Amygdala (tissue), 56 donors: ENCODE measurements around the gene AGBL4.

Experiments
- DNase-seq, 56 donors: peaks; one replicate each; lab custom pipeline; 2025; lab: John Stamatoyannopoulos, UW

AGBL4 gene

DNA sequence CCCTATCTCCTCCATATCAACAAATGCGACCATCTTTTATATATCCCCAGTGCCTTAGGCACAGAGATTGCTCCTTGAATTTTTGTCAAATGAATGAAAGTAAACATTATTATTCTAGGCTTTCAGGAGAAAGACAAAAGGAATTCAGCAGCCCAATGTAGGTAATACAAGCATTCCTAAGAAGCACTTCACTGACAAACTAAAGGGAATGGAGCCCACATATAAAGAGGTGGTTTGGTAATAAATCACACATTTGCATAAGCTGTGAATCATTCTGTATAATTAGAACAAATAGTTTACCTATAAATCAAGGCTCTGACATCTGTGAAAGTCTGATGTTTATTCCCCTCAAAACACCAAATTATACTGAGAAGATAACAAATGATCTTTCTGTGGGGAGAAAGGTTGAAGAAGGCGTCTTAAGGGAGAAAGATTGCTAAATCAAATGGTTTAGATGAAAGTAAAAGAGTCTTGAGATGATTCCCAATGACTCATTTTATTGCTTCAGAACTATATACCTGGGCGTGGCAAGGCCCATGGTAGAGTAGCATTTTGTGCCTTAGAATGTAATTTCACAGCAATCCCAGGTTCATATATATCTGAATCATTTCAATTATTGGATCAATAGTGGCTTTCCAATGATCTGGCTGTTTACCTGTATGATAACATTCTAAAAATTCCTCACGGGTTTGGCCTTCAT is 558.1 kb downstream of the AGBL4 start:
- peak in 1 of 56 donors; percentile 1 for DNase-seq

DNA sequence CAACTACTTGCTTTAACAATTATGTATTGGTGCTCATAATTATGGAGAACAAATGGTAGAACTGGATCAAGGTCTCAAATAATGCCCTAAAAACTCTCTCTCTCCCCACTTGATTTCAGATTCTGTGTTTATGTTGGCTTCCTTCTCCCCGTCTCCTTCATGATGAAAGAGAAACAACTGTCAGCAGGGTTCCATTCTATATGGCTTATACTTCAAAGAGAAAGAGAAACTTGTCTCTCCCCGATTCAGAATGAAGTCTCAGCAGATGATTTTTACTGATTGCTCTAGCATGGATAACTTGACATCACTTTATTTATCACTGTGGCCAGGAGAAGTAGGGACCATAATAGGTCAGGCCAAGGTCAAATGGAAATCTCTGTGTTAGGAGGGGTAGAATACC is 575.6 kb downstream of the AGBL4 start:
- DNase-seq, result no peak

DNA sequence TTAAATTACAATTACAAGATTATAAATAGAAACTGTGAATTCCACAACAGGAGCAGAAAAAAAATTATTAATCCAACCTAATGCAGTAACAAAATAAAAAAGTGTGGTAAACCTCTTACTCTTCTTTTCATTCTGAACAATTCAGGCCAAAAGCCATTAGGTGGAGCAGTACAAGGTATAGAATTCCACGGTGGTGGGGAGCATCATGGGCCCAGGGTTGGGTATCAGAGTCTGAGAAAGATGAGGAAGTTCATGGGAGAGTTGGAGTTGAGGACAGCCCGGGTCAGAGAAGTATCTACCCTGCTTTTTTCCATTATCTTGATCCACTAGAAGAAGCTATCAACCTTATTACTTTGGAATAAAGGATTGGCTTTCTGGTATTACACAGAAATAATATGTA is 586.9 kb downstream of the AGBL4 start:
- DNase-seq, result no peak

DNA sequence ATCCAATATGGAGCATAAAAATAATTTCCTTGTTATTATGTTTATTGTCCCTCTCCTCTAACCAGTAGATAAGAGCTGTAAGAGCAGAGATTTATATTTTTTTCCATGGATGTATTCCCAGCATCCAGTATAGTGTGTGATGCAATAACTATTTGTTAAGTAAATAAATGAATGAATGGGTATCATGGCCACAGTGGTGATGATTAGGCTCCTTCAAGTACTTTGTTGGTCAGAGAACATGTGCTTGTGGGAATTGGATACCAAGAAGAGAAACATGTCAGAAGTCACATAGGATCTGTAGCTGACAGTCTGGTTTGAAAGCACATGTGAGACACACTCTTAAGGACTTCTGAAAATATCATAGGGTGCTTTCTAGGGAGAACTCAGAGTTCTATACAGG is 588.5 kb downstream of the AGBL4 start:
- DNase-seq, result no peak

DNA sequence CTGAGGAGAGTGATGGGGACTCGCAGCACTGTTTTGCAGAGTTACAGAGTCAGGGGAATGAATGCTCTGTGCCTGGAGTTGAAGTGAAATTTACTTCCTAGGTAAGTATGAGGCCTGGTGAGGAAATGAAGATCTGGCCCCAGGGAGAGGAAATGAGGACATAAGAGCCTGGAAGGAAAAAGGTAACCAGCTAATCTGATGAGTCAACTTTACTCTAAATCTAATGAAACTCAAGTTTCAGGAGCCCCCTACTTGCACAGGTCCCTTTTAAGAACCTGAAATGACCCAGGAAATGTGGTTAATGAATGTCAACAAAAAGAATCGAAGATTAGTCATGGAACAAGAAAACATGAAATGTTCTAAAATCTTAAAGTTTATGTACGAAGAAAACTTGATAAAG is 599.0 kb downstream of the AGBL4 start:
- no peak for DNase-seq

DNA sequence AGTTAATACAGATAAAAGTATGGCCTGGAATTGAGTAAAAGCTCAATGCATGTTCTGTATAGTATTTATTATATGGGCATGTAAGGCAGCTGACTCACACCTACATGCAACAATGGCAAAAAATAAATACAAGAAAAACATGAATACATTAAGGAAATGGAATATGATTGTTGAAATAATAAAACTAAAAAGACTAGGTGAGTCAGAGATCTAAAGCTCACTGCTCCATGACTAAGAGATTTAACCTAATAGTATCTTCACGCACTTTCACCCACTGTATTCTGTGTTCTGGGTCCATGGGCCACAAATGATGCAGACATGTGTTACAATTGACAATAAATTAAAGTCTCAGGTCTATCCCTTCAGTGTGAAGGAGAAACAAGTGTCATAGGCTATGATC is 607.0 kb downstream of the AGBL4 start:
- DNase-seq, result no peak

DNA sequence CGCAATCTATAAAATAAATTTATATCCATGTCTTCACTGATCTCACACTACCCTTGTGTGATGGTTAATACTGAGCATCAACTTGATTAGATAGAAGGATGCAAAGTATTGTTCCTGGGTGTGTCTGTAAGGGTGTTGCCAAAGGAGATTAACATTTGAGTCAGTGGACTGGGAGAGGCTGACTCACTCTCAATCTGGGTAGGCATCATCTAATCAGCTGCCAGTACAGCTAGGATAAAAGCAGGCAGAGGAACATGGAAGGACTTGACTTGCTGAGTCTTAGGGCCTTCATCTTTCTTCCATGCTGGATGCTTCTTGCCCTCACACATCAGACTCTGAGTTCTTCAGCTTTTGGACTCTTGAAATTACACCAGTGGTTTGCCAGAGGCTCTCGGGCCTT is 615.4 kb downstream of the AGBL4 start:
- no peak for DNase-seq

DNA sequence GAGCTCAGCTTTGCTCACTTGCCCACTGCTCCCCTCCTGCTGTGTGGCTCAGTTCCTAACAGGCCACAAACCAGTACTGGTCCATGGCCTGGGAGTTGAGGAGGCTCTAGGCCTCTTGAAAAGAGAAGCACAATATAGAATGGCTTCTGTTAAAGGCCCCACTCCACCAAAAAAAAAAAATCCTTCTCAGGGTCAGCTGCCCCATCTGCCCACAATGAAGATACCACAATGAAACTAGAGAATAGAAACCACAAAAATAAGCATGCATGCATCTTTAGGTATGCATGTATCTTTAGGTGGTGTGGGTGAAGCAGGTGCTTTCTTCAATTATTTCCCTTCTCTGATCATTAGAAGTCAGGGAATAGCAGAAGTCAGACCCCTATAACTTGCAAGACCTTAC is 626.7 kb downstream of the AGBL4 start:
- no peak for DNase-seq

DNA sequence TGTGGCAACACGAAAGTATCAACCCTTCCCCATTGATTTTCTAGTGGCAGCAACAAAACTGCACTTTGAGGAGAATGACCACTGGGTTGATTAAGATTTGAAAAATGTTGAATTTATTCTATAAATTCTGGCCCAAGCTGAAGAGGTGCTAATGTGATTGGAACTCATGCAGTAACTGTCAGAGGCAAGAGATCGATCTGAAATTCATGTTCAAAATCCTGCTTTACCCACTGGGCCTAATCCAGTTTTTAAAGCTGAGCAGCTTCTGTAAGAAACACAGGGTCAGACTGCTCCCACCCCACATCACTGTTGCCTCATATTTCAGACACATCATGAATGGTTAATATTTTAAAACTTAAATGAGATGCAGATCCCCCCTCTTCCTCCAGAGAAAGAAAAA is 629.6 kb downstream of the AGBL4 start:
- DNase-seq, result no peak

DNA sequence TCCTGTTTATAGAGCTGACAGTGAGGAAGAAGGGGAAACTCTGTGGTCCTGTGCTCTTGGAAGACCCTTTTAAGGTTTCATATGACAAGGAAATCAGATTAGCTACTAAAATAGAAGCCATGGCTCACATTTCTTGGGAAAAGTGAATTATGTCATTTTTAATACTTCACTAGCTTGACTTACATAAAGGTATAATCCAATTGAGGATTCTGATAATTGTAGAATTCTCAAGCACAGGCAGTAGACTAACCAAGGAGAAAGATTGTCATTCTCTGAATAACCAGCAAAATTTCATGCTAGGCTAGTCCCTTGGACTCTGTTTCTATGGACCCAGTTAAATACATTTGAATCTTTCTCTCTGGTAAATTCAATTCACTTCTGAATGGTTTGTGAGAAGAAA is 634.1 kb downstream of the AGBL4 start:
- no peak for DNase-seq

DNA sequence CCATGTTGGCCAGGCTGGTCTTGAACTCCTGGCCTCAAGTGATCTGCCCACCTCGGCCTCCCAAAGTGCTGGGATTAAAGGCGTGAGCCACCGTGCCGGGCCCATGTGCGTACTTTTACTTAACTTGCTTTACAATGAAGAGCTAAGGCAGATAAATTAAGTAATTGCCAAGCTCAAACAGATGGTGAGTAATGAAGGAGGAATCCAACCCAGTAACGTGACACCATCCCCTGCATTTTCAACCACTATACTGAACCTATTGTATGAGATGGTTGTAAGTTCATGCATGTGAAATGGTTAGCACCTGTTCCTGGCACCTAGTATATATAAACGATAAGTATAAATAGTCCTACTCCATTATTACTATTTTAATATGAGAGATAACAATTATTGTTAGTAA is 659.1 kb downstream of the AGBL4 start:
- DNase-seq, result no peak

DNA sequence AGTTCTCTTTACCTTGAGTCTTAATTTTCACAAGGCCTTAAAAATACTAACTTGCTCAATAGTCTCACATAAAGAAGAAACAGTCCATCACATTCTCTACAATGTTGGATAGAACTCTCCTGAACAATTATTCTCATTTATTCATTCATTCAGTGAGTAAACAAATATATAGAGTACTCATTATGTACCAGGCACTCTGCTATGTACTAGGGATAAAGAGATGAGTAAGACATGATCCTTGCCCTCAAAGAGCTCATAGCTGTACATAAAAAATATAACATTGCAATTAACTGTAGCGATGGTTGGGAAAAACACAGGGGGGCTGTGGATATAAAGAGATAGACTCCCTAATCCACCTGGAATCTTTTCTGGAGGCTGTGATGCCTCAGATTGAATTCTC is 660.1 kb downstream of the AGBL4 start:
- DNase-seq, result no peak

DNA sequence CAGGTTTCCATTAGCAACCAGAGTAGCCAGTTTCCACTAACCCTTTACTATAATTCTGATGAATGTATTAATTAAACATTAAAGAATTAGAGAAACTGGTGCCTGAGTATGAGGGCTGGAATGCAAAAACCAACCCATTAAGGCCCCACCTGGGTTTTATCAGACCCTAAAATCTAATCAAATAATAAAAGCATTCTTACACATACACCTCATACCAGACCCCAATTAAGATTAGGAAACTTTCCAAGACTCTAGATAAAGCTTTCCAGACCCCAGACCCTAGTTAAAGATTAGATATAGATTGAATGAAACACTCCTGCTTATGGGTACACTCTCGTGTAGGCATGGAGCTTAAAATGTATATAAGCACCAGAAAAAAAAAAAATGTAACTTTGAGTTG is 665.7 kb downstream of the AGBL4 start:
- DNase-seq, result no peak

DNA sequence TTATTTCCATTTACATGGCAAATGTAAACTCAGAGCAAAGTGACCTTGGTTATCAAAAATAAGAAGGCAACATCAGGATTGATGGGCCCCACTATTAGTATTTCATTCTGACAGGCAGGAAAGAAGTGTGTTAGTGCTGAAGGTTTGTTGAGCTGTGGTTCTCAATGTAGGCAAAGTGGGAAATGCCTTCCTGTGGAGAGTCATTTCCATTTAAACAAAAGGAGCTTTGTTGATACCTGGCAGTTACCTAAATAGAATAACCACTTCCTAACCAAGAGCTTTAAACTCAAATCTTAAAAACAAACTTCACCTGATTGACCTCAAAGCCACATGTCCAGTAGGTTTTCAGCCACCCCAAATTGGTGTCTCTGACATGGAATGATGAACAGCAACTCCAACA is 667.2 kb downstream of the AGBL4 start:
- no peak for DNase-seq

DNA sequence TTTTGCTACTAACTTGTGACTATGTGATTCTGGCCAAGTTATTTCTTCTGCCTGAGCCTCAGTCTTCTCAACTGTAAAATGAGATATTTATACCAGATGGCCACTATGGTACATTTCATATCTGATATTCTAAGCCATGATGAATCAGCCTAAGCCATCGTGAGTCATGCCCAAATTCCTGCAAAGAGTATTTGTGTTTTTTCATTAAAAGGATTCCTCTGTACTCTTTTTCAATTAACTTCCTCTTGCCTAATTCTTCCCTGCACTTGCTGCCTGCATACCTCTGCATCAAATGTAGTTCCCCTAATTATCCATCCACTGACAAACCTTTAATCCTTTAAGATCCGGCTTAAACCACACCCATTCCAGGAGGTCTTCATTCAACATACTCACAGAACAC is 672.0 kb downstream of the AGBL4 start:
- DNase-seq, result no peak

DNA sequence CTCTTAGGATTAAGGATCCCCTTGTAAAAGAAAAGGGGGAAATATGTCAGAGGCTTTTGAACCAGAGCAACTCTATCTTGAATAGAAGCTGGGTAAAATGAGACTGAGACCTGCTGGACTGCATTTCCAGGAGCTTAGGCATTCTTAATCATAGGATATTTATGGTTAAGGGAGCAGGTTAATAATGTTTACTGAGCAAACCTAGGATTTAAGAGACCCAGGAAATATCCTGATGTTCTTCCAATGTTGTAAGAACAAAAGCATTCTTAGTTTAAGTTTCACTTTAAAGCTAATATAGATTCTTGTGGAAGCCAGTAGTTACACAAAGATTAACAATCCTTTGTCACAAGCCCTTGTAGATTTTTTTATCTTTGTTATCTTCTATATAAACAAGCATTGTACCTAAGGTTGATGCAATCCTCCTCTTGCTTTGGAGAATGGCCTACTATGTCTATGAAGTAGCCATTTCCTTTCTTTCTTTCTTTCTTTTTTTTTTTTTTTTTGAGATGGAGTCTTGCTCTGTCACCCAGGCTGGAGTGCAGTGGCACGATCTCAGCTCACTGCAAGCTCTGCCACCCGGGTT is 676.9 kb downstream of the AGBL4 start:
- DNase-seq, result no peak

DNA sequence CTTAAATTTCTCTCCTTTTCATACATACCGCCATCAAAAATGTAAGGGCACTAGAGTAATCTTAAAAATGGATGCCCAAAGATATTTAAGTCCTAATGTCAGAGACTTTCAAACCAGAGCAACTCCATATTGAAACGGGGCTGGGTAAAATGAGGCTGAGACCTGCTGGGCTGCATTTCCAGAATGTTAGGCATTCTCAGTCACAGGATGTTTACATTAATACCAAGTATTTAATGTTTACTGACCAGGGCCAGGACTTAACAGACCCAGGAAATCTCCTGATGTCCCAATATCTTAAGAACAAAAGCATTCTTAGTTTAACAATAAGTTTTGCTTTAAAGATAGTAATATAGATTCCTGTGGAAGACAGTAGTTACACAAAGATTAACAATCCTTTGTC is 683.2 kb downstream of the AGBL4 start:
- no peak for DNase-seq

DNA sequence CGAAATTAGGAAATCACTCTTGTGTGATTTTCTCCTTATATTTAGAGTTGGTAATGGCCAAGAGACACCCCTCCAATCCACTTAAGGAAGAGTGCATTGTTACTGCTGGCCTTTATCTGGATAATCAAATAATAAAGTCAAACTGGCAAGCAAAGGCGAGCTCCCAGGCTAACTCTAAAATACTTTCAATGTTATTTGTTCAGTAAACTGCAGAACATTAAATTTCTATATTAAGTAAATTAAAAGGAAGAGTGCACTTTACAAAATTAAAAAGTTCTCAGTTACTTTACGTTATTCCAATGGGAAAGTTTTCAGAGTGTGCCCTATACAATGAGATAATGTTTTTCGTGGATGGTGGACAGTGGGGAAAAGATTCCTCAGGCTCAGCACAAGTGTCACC is 684.7 kb downstream of the AGBL4 start:
- DNase-seq, result no peak

DNA sequence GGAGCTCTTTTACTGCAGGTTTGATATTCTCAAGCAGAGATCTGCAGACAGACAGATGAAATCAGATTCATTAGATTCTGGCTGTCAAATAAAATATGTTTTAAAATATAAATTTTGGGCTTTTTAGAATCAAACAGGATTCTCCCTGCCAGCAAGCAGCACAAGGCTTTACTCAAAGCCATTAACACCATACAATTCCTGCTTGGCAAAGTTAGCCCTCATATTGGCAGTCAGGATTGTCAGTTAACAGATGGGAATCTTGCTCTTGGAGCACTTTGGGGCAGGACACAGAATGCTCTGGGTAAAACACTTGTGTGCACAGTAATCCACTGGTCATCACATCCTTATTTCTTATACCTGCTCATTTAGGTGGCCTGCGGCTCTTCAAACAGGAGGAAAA is 686.5 kb downstream of the AGBL4 start:
- no peak for DNase-seq

DNA sequence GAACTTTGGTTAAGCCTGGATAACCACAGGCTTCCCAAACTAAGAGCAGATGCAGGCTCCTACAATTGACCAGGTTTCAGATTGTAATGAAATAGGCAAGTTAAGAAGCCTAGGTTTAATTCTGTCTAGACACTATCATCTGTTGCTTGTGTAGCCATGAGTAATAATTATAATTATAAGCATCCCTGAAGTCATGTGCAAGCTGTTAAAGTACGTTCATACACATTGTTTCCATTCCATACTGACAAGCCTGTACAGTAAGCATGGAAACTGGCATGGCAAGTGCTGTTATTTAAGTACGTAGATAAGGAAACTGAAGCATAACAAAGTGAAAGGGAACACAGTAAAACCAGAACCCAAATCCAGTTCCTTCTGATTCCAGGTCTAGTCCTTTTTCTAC is 689.8 kb downstream of the AGBL4 start:
- no peak for DNase-seq

DNA sequence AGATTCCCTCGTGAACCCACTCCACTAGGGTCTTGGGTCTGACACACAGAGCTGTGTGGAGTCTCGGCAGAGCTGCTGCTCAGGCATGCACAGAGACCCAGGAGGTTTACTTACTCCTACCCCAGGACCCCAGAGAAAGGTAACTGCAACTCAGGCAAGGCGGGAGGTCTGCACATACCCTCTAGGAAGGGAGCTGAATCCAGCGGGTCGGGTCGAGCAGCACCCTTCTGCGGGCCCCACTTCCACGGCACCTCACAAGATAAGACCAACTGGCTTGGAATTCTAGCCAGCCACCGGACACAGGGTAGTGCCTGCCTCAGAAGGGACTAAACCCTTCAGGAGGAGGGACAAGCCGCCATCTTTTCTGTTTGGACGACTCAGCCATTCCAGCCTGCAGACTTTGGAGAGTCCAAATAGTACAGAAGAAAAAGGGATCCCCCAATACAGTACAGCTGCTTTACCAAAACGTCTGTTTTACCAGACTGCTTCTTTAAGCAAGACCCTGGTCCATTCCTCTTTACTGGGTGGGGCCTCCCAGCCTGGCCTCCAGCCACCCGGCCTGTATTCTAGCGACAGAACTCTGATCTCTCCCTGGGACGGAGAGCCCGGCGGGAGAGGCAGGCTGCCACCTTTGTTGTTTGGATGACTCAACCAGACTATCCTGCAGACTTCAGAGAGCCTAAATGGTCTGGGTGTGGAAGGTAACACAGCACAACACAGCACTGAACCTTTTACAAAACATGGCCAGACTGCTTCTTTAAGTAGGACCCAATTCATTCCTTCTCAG is 692.5 kb downstream of the AGBL4 start:
- DNase-seq, result no peak

DNA sequence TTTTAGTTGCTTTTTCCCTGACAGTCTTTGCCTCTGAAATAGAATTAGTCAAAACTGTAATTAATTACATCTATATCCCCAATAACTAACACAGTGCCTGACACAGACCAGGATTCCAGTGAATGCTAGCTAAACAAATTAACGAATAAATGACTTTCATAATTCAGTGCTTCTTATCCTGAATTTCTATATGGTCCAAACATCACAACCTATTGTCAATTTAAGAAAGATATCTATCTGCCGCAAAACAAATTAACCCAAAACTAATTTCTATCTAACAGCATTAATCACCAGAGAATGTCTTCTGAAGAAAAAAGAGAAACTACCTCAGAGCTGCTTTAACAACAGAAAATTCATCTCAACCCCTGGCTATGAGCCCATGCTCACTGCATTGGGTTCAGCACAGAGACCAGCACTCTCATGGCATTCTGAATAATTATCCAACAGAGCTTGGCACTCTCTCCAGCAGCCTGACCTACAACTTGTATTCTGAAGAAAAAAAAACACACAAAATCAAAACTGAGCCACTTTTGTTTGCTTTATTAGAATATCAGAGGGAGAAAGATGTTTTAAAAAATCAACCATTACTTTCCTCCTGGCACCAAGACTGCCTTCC is 699.7 kb downstream of the AGBL4 start:
- peak in 19 of 56 donors; percentile 0 to 38 (median 7) for DNase-seq
